ENCODE results near the gene DISC1. TPM values are rescaled to one million over a fixed set of nuclear protein-coding genes. Genes with fewer than 3 reads are reported as not detected.

DISC1 gene
- total RNA-seq, 2 donors from 2014 or later, result 4.0 to 8.8 TPM

GRCh38 chr1:232009741-232010140 lies 383.2 kb downstream of the DISC1 start:
- H3K9me3 Mint-ChIP-seq, result no peaks in the 10 kb centered on the region

GRCh38 chr1:232011961-232012360 lies 385.4 kb downstream of the DISC1 start:
- ATAC-seq (no peak), DNase-seq (ENCODE audit: low spot score) (no peak)
- no peaks in the 10 kb centered on the region for H3K27me3 Mint-ChIP-seq
- no peaks in the 10 kb centered on the region for H3K9me3 Mint-ChIP-seq
- H3K4me3 Mint-ChIP-seq, result no peak overlapping the region
- no peak overlapping the region for H3K27ac Mint-ChIP-seq
- H3K36me3 Mint-ChIP-seq, result no peaks in the 10 kb centered on the region
- no peaks in the 10 kb centered on the region for H3K4me1 Mint-ChIP-seq (ENCODE audit: low read depth in 2 of 2)

More at GRCh38 chr1:232009741-232010140, 383.2 kb downstream of the DISC1 start:
- Mint-ChIP-seq H3K27me3 (no peaks in the 10 kb centered on the region), H3K4me3 (no peak overlapping the region), H3K4me1 (ENCODE audit: low read depth in 2 of 2) (no peaks in the 10 kb centered on the region), H3K27ac (no peak overlapping the region), H3K36me3 (no peaks in the 10 kb centered on the region)
- ATAC-seq, result peak in 1 of 2 donors; percentile 24
- no peak for DNase-seq (ENCODE audit: low spot score)

- ATAC-seq, result no peak
- Mint-ChIP-seq H3K36me3 (no peaks in the 10 kb centered on the region), H3K4me1 (ENCODE audit: low read depth in 2 of 2) (no peaks in the 10 kb centered on the region), H3K9me3 (no peaks in the 10 kb centered on the region), H3K27me3 (no peaks in the 10 kb centered on the region), H3K4me3 (no peak overlapping the region), H3K27ac (no peak overlapping the region)
- no peak for DNase-seq (ENCODE audit: low spot score)
Measured at GRCh38 chr1:232012773-232013386, 386.3 kb downstream of the DISC1 start.

- DNase-seq (ENCODE audit: low spot score) (no peak), ATAC-seq (no peak)
- Mint-ChIP-seq H3K36me3 (no peaks in the 10 kb centered on the region), H3K4me3 (no peak overlapping the region), H3K4me1 (ENCODE audit: low read depth in 2 of 2) (no peaks in the 10 kb centered on the region), H3K27ac (no peak overlapping the region), H3K9me3 (no peaks in the 10 kb centered on the region), H3K27me3 (no peaks in the 10 kb centered on the region)
Measured at GRCh38 chr1:232014941-232015340, 388.4 kb downstream of the DISC1 start.

- Mint-ChIP-seq H3K27ac (no peak overlapping the region), H3K36me3 (no peaks in the 10 kb centered on the region)
Measured at GRCh38 chr1:232016616-232017015, 390.0 kb downstream of the DISC1 start.

GRCh38 chr1:232017057-232017456 lies 390.5 kb downstream of the DISC1 start:
- Mint-ChIP-seq H3K36me3 (no peaks in the 10 kb centered on the region), H3K27me3 (no peaks in the 10 kb centered on the region), H3K4me1 (ENCODE audit: low read depth in 2 of 2) (no peaks in the 10 kb centered on the region), H3K27ac (no peak overlapping the region), H3K9me3 (no peaks in the 10 kb centered on the region), H3K4me3 (no peak overlapping the region)
- ATAC-seq, result no peak
- no peak for DNase-seq (ENCODE audit: low spot score)

More at GRCh38 chr1:232016616-232017015, 390.0 kb downstream of the DISC1 start:
- Mint-ChIP-seq H3K9me3 (no peaks in the 10 kb centered on the region), H3K4me1 (ENCODE audit: low read depth in 2 of 2) (no peaks in the 10 kb centered on the region), H3K4me3 (no peak overlapping the region), H3K27me3 (no peaks in the 10 kb centered on the region)
- ATAC-seq (no peak), DNase-seq (ENCODE audit: low spot score) (no peak)

- DNase-seq (ENCODE audit: low spot score) (no peak), ATAC-seq (no peak)
- H3K27ac Mint-ChIP-seq, result no peak overlapping the region
- H3K4me3 Mint-ChIP-seq, result no peak overlapping the region
- no peaks in the 10 kb centered on the region for H3K9me3 Mint-ChIP-seq
- H3K36me3 Mint-ChIP-seq, result no peaks in the 10 kb centered on the region
- no peaks in the 10 kb centered on the region for H3K4me1 Mint-ChIP-seq (ENCODE audit: low read depth in 2 of 2)
- no peaks in the 10 kb centered on the region for H3K27me3 Mint-ChIP-seq
Measured at GRCh38 chr1:232017759-232018158, 391.2 kb downstream of the DISC1 start.

- ATAC-seq, result no peak
- no peak for DNase-seq (ENCODE audit: low spot score)
- H3K27me3 Mint-ChIP-seq, result no peaks in the 10 kb centered on the region
- no peak overlapping the region for H3K4me3 Mint-ChIP-seq
- H3K27ac Mint-ChIP-seq, result peak overlapping the region in 1 of 2 donors; percentile 16
- H3K4me1 Mint-ChIP-seq (ENCODE audit: low read depth in 2 of 2), result no peaks in the 10 kb centered on the region
- no peaks in the 10 kb centered on the region for H3K9me3 Mint-ChIP-seq
- H3K36me3 Mint-ChIP-seq, result no peaks in the 10 kb centered on the region
Measured at GRCh38 chr1:232018231-232019025, 391.8 kb downstream of the DISC1 start.

GRCh38 chr1:232019026-232019340 lies 392.4 kb downstream of the DISC1 start:
- DNase-seq (ENCODE audit: low spot score) (no peak), ATAC-seq (no peak)
- Mint-ChIP-seq H3K27me3 (no peaks in the 10 kb centered on the region), H3K4me3 (no peak overlapping the region), H3K9me3 (no peaks in the 10 kb centered on the region), H3K27ac (peak overlapping the region in 1 of 2 donors; percentile 16), H3K4me1 (ENCODE audit: low read depth in 2 of 2) (no peaks in the 10 kb centered on the region), H3K36me3 (no peaks in the 10 kb centered on the region)

GRCh38 chr1:232020352-232020751 lies 393.8 kb downstream of the DISC1 start:
- H3K36me3 Mint-ChIP-seq, result no peaks in the 10 kb centered on the region
- no peaks in the 10 kb centered on the region for H3K9me3 Mint-ChIP-seq
- ATAC-seq, result no peak
- H3K27me3 Mint-ChIP-seq, result no peaks in the 10 kb centered on the region
- H3K4me3 Mint-ChIP-seq, result no peak overlapping the region
- no peaks in the 10 kb centered on the region for H3K4me1 Mint-ChIP-seq (ENCODE audit: low read depth in 2 of 2)
- no peak for DNase-seq (ENCODE audit: low spot score)
- no peak overlapping the region for H3K27ac Mint-ChIP-seq

GRCh38 chr1:232029315-232029714 lies 402.7 kb downstream of the DISC1 start:
- no peak overlapping the region for H3K4me3 Mint-ChIP-seq
- no peak overlapping the region for H3K27ac Mint-ChIP-seq
- no peaks in the 10 kb centered on the region for H3K9me3 Mint-ChIP-seq
- no peaks in the 10 kb centered on the region for H3K4me1 Mint-ChIP-seq (ENCODE audit: low read depth in 2 of 2)
- DNase-seq (ENCODE audit: low spot score), result no peak
- H3K36me3 Mint-ChIP-seq, result peaks cover 5% of the 10 kb centered on the region
- H3K27me3 Mint-ChIP-seq, result no peaks in the 10 kb centered on the region
- ATAC-seq, result no peak

GRCh38 chr1:232031156-232031555 lies 404.6 kb downstream of the DISC1 start:
- DNase-seq (ENCODE audit: low spot score) (no peak), ATAC-seq (no peak)
- Mint-ChIP-seq H3K36me3 (peaks cover 5% of the 10 kb centered on the region), H3K4me3 (no peak overlapping the region), H3K9me3 (no peaks in the 10 kb centered on the region), H3K4me1 (ENCODE audit: low read depth in 2 of 2) (no peaks in the 10 kb centered on the region), H3K27ac (no peak overlapping the region), H3K27me3 (no peaks in the 10 kb centered on the region)

GRCh38 chr1:232033285-232033684 lies 406.7 kb downstream of the DISC1 start:
- Mint-ChIP-seq H3K4me1 (ENCODE audit: low read depth in 2 of 2) (no peaks in the 10 kb centered on the region), H3K4me3 (no peak overlapping the region), H3K36me3 (peaks cover 5% of the 10 kb centered on the region), H3K27ac (no peak overlapping the region), H3K9me3 (no peaks in the 10 kb centered on the region), H3K27me3 (no peaks in the 10 kb centered on the region)
- ATAC-seq, result no peak
- DNase-seq (ENCODE audit: low spot score), result no peak

- Mint-ChIP-seq H3K27ac (no peak overlapping the region), H3K9me3 (no peaks in the 10 kb centered on the region), H3K27me3 (no peaks in the 10 kb centered on the region), H3K36me3 (peaks cover 5% of the 10 kb centered on the region), H3K4me1 (ENCODE audit: low read depth in 2 of 2) (no peaks in the 10 kb centered on the region), H3K4me3 (no peak overlapping the region)
- ATAC-seq (no peak), DNase-seq (ENCODE audit: low spot score) (no peak)
Measured at GRCh38 chr1:232034556-232034955, 408.0 kb downstream of the DISC1 start.

Data from natural killer cell treated with Interleukin-12 subunit alpha and Interleukin-12 subunit beta and Interleukin-15 and Interleukin-18, amount 100 ng/mL, for 72 hours (primary cell).